DND-41 (cell line): Measurements from ENCODE around the gene CTXN2.

ENCODE experiments used
- ATAC-seq: fragments of 200-7000 bp; cut with Tn5 transposase; 3 replicates; pipeline ENCODE4 v1.9.1; 2021; ENCODE audit warnings: low read depth; ENCODE audit not compliant: insufficient read depth
- DNase-seq: peaks from one replicate; pipeline ENCODE4 v3.0.0-alpha.2; 2020
- H2AFZ ChIP-seq: 2 replicates; pipeline ENCODE4 v1.6.0; 2012; ENCODE audit warnings: low read depth, low read length
- H3K27ac ChIP-seq: 2 replicates; pipeline ENCODE4 v1.5.1; 2012; ENCODE audit warnings: low read length, inconsistent platforms
- H3K27me3 ChIP-seq: fragments of 200-600 bp; sonication (generic); 2 replicates; pipeline ENCODE4 v1.6.0; 2012; ENCODE audit warnings: low read length, mild to moderate bottlenecking, inconsistent platforms; ENCODE audit not compliant: insufficient read depth, poor library complexity
- H3K36me3 ChIP-seq: 2 replicates; pipeline ENCODE4 v1.5.1; 2012; ENCODE audit warnings: low read length, inconsistent platforms; ENCODE audit not compliant: insufficient read depth
- H3K4me1 ChIP-seq: 2 replicates; pipeline ENCODE4 v1.5.1; 2012; ENCODE audit warnings: mild to moderate bottlenecking, low read length; ENCODE audit not compliant: insufficient read depth
- H3K4me2 ChIP-seq: 2 replicates; pipeline ENCODE4 v1.6.0; 2012; ENCODE audit warnings: mild to moderate bottlenecking, moderate library complexity, low read length, inconsistent platforms; ENCODE audit not compliant: insufficient read depth
- H3K4me3 ChIP-seq, 2 experiments: fragments of 200-600 bp in 1 of 2; shearing (Covaris generic) in 1 of 2; 2 replicates each; pipeline ENCODE4 v1.5.1; 2012 to 2016; ENCODE audit warnings: inconsistent platforms in 2 of 2, low read length in 2 of 2, mild to moderate bottlenecking in 2 of 2, low read depth in 1 of 2, moderate library complexity in 1 of 2
- H3K79me2 ChIP-seq: 2 replicates; pipeline ENCODE4 v1.6.0; 2012; ENCODE audit warnings: low read length, inconsistent platforms; ENCODE audit not compliant: insufficient read depth
- H3K9ac ChIP-seq: 2 replicates; pipeline ENCODE4 v1.6.0; 2012; ENCODE audit warnings: low read depth, mild to moderate bottlenecking, inconsistent platforms, low read length, moderate library complexity
- H3K9me3 ChIP-seq: 2 replicates; pipeline ENCODE4 v1.5.1; 2012; ENCODE audit warnings: low read length, moderate library complexity, mild to moderate bottlenecking, inconsistent platforms; ENCODE audit not compliant: insufficient read depth, severe bottlenecking
- H4K20me1 ChIP-seq: 2 replicates; pipeline ENCODE4 v1.6.0; 2012; ENCODE audit warnings: low read length; ENCODE audit not compliant: insufficient read depth
- CTCF ChIP-seq: IDR thresholded peaks from 2 replicates; pipeline ENCODE4 v1.5.1; 2012; ENCODE audit warnings: borderline replicate concordance, low read length, moderate library complexity, mild to moderate bottlenecking; ENCODE audit not compliant: poor library complexity, severe bottlenecking; ENCODE audit errors: extremely low read depth
- EZH2 ChIP-seq: IDR thresholded peaks from 3 replicates; pipeline ENCODE4 v1.6.1; 2012; ENCODE audit warnings: borderline replicate concordance, low read depth, mild to moderate bottlenecking, moderate library complexity, low read length, inconsistent platforms; ENCODE audit not compliant: severe bottlenecking

The CTXN2 gene

DNA sequence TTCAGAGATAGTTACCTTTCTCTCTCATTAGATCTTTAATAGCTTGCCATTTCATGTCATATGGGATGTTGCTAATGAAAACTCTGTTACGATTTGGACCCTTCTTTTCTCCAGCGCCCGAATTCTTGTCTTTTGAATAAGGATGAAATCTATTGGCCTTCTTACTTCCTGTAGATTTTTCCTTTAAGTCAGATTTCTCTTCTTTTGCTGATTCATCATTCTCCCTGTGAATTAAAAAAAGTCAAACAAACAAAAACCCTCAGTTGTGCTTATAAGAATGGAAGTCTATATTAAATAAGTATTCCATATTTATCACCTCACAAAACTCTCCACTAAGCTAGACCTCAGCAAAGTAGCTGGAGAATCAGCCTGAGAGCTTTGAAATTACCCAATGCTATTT lies 22.8 kb upstream of the CTXN2 start:
- Histone ChIP-seq H3K79me2 (peaks cover 13% of the 10 kb centered on the region), H3K9me3 (peaks cover 5% of the 10 kb centered on the region), H3K36me3 (no peaks in the 10 kb centered on the region), H3K27me3 (no peaks in the 10 kb centered on the region), H3K4me2 (no peak overlapping the region), H3K9ac (no peak overlapping the region), H4K20me1 (no peaks in the 10 kb centered on the region), H3K4me1 (no peaks in the 10 kb centered on the region), H3K4me3 (no peak overlapping the region), H3K27ac (no peak overlapping the region), H2AFZ (no peak overlapping the region)
- TF ChIP-seq EZH2: no peak
- no peak for TF ChIP-seq CTCF
- ATAC-seq (no peak), DNase-seq (no peak)

DNA sequence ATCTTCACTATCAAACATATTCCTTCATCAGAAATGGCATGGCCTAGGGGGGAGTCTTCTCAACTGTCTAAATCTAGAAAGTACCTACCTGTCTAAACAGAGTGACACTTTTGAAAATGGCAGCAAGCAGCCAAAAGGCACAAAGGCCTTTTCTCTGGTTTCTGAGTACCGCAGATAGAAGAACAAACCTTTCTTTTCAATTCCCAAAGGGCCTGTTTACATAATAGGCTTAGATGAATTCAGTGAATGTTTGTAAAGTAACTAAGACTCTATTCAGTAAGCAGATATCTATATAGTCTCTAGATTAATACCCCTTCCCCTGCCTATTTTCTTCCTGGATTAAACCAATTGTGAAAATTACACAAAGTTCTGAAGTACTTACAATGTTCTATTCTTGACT lies 20.5 kb upstream of the CTXN2 start:
- ATAC-seq: no peak
- H3K27ac ChIP-seq: no peak overlapping the region
- H3K4me1 ChIP-seq: no peaks in the 10 kb centered on the region
- no peak for TF ChIP-seq EZH2
- TF ChIP-seq CTCF: no peak
- no peaks in the 10 kb centered on the region for H3K27me3 ChIP-seq
- no peaks in the 10 kb centered on the region for H3K36me3 ChIP-seq
- H3K4me2 ChIP-seq: no peak overlapping the region
- H3K9ac ChIP-seq: no peak overlapping the region
- peaks cover 24% of the 10 kb centered on the region for H3K79me2 ChIP-seq
- H3K4me3 ChIP-seq: no peak overlapping the region
- H4K20me1 ChIP-seq: no peaks in the 10 kb centered on the region
- H3K9me3 ChIP-seq: peaks cover 5% of the 10 kb centered on the region
- no peak overlapping the region for H2AFZ ChIP-seq
- DNase-seq: no peak

- no peak overlapping the region for H3K9ac ChIP-seq
- no peaks in the 10 kb centered on the region for H4K20me1 ChIP-seq
- H3K4me2 ChIP-seq: no peak overlapping the region
- DNase-seq: no peak
- peaks cover 9% of the 10 kb centered on the region; the same call in 1 of the 2 replicates for H3K4me1 ChIP-seq
- H3K9me3 ChIP-seq: peaks cover 5% of the 10 kb centered on the region
- H3K4me3 ChIP-seq: no peak overlapping the region
- H3K27ac ChIP-seq: no peak overlapping the region
- no peak for ATAC-seq
- no peaks in the 10 kb centered on the region for H3K27me3 ChIP-seq
- peaks cover 34% of the 10 kb centered on the region for H3K79me2 ChIP-seq
- H2AFZ ChIP-seq: no peak overlapping the region
- H3K36me3 ChIP-seq: no peaks in the 10 kb centered on the region
- TF ChIP-seq EZH2: no peak
- no peak for TF ChIP-seq CTCF
Observed at GRCh38 chr15:48175126-48175525, 16.3 kb upstream of the CTXN2 start.

GRCh38 chr15:48176112-48176511 lies 15.4 kb upstream of the CTXN2 start:
- peaks cover 29% of the 10 kb centered on the region for H3K79me2 ChIP-seq
- H3K4me2 ChIP-seq: no peak overlapping the region
- no peaks in the 10 kb centered on the region for H3K36me3 ChIP-seq
- H4K20me1 ChIP-seq: no peaks in the 10 kb centered on the region
- H2AFZ ChIP-seq: no peak overlapping the region
- peaks cover 5% of the 10 kb centered on the region for H3K9me3 ChIP-seq
- ATAC-seq (no peak), DNase-seq (no peak)
- no peaks in the 10 kb centered on the region for H3K27me3 ChIP-seq
- H3K9ac ChIP-seq: no peak overlapping the region
- TF ChIP-seq CTCF (no peak), EZH2 (no peak)
- no peak overlapping the region for H3K4me3 ChIP-seq
- H3K27ac ChIP-seq: no peak overlapping the region
- H3K4me1 ChIP-seq: peaks cover 9% of the 10 kb centered on the region; the same call in 1 of the 2 replicates
